Stimulated activated CD4-positive, alpha-beta T cell treated with anti-CD3 and anti-CD28 coated beads, Interleukin-1b, Interleukin-23, amount 100 ng/mL, for 4 hours (primary cell): Measurements from ENCODE around the gene CEP85L.

ENCODE experiments used
- DNase-seq, 2 donors: peaks; one replicate each; pipeline ENCODE4 v3.0.0-alpha.2; 2020; ENCODE audit warnings: low read depth in 2 of 2

Gene CEP85L

GRCh38 chr6:118579786-118580185 is 71.6 kb downstream of the CEP85L start:
- no peak for DNase-seq

GRCh38 chr6:118578617-118579016 is 72.8 kb downstream of the CEP85L start:
- no peak for DNase-seq

- DNase-seq, result no peak
Observed at GRCh38 chr6:118577972-118578371, 73.4 kb downstream of the CEP85L start.

- no peak for DNase-seq
Observed at GRCh38 chr6:118574051-118574865, 77.1 kb downstream of the CEP85L start.

GRCh38 chr6:118571121-118571520 is 80.3 kb downstream of the CEP85L start:
- DNase-seq, result no peak

GRCh38 chr6:118569498-118569897 is 81.9 kb downstream of the CEP85L start:
- DNase-seq, result no peak

- DNase-seq, result no peak
Observed at GRCh38 chr6:118567974-118568373, 83.4 kb downstream of the CEP85L start.

- DNase-seq, result peak in 1 of 2 donors; percentile 8
Observed at GRCh38 chr6:118565311-118565960, 86.0 kb downstream of the CEP85L start.

GRCh38 chr6:118562959-118563358 is 88.4 kb downstream of the CEP85L start:
- no peak for DNase-seq

- DNase-seq, result no peak
Observed at GRCh38 chr6:118562248-118562647, 89.1 kb downstream of the CEP85L start.

GRCh38 chr6:118559659-118560058 is 91.7 kb downstream of the CEP85L start:
- DNase-seq, result no peak

- no peak for DNase-seq
Observed at GRCh38 chr6:118558464-118559217, 92.8 kb downstream of the CEP85L start.

GRCh38 chr6:118554698-118555097 is 96.7 kb downstream of the CEP85L start:
- DNase-seq, result no peak

GRCh38 chr6:118553132-118553531 is 98.3 kb downstream of the CEP85L start:
- no peak for DNase-seq

- DNase-seq, result peak in 1 of 2 donors; percentile 10
Observed at GRCh38 chr6:118551063-118552053, 100.0 kb downstream of the CEP85L start.

GRCh38 chr6:118548613-118549012 is 102.8 kb downstream of the CEP85L start:
- no peak for DNase-seq

GRCh38 chr6:118548136-118548535 is 103.3 kb downstream of the CEP85L start, which contains the start of gene PLN:
Gene PLN (plus strand): TSS chr6:118548296. CDS start chr6:118558922, 10,626 bp downstream.
- no peak for DNase-seq

GRCh38 chr6:118546880-118547218 is 104.5 kb downstream of the CEP85L start:
- DNase-seq, result no peak

- no peak for DNase-seq
Observed at GRCh38 chr6:118546164-118546879, 105.1 kb downstream of the CEP85L start.

GRCh38 chr6:118544105-118544504 is 107.3 kb downstream of the CEP85L start:
- no peak for DNase-seq
